Osteoblast (primary cell): ENCODE data around the gene CACNG5. TPM values are rescaled to one million over a fixed set of nuclear protein-coding genes. Genes with fewer than 3 reads are reported as not detected.
A peak's percentile ranks its signal among the peaks of the same experiment; 100 is the strongest.

ENCODE experiments used
- DNase-seq: peaks from one replicate; pipeline ENCODE4 v3.0.0; 2011; ENCODE audit warnings: low spot score, mixed read lengths; ENCODE audit not compliant: insufficient read length; ENCODE audit errors: missing footprints
- H2AFZ ChIP-seq: 2 replicates; pipeline ENCODE4 v1.6.0; 2011; ENCODE audit warnings: mild to moderate bottlenecking, low read length
- H3K27ac ChIP-seq: 2 replicates; pipeline ENCODE4 v1.5.1; 2011; ENCODE audit warnings: mild to moderate bottlenecking, low read depth, low read length, moderate library complexity
- H3K27me3 ChIP-seq: 2 replicates; pipeline ENCODE4 v1.6.0; 2012; ENCODE audit warnings: mild to moderate bottlenecking, control low read depth, inconsistent platforms, low read length, moderate library complexity; ENCODE audit not compliant: insufficient read depth
- H3K36me3 ChIP-seq: 2 replicates; pipeline ENCODE4 v1.5.1; 2011; ENCODE audit warnings: mild to moderate bottlenecking, low read length, control low read depth, moderate library complexity; ENCODE audit not compliant: insufficient read depth
- H3K4me1 ChIP-seq: 2 replicates; pipeline ENCODE4 v1.5.1; 2011; ENCODE audit warnings: mild to moderate bottlenecking, low read length, control low read depth, moderate library complexity; ENCODE audit not compliant: insufficient read depth
- H3K4me2 ChIP-seq: 2 replicates; pipeline ENCODE4 v1.6.0; 2011; ENCODE audit warnings: mild to moderate bottlenecking, low read length; ENCODE audit not compliant: insufficient read depth
- H3K4me3 ChIP-seq: fragments of 200-600 bp; sonication (generic); 3 replicates; pipeline ENCODE4 v1.5.1; 2012; ENCODE audit warnings: mild to moderate bottlenecking, low read length, inconsistent platforms; ENCODE audit not compliant: insufficient read depth
- H3K79me2 ChIP-seq: 2 replicates; pipeline ENCODE4 v1.6.0; 2012; ENCODE audit warnings: mild to moderate bottlenecking, low read length, control low read depth, inconsistent platforms; ENCODE audit not compliant: insufficient read depth
- H3K9me3 ChIP-seq: 2 replicates; pipeline ENCODE4 v1.5.1; 2011; ENCODE audit warnings: low read depth, low read length, control low read depth
- H4K20me1 ChIP-seq: 2 replicates; pipeline ENCODE4 v1.6.0; 2012; ENCODE audit warnings: mild to moderate bottlenecking, low read length, control low read depth; ENCODE audit not compliant: insufficient read depth
- total RNA-seq: library from RNA; depleted of rRNA; stranded (reverse); fragments of >200 nt; gene quantifications from 2 replicates; pipeline ENCODE4 v1.2.3, GENCODE V29; 2012
- TF ChIP-seq, protein P1 (sequence below): IDR thresholded peaks from 2 replicates; pipeline ENCODE4 v1.5.1; 2011; ENCODE audit warnings: mild to moderate bottlenecking, low read depth, low read length, moderate library complexity; ENCODE audit errors: extremely low read depth

The CACNG5 gene
- total RNA-seq, 1 donor, result not detected

GRCh38 chr17:66910651-66911285 is 75.9 kb downstream of the CACNG5 start:
- no peak overlapping the region for H3K4me3 ChIP-seq
- H4K20me1 ChIP-seq, result no peaks in the 10 kb centered on the region
- no peaks in the 10 kb centered on the region for H3K4me1 ChIP-seq
- no peak overlapping the region for H3K27ac ChIP-seq
- H3K36me3 ChIP-seq, result no peaks in the 10 kb centered on the region
- peaks cover 12% of the 10 kb centered on the region for H3K27me3 ChIP-seq
- DNase-seq, result no peak
- no peak overlapping the region for H3K4me2 ChIP-seq
- H3K79me2 ChIP-seq, result no peaks in the 10 kb centered on the region
- H3K9me3 ChIP-seq, result no peaks in the 10 kb centered on the region
- TF ChIP-seq, protein P1, sequence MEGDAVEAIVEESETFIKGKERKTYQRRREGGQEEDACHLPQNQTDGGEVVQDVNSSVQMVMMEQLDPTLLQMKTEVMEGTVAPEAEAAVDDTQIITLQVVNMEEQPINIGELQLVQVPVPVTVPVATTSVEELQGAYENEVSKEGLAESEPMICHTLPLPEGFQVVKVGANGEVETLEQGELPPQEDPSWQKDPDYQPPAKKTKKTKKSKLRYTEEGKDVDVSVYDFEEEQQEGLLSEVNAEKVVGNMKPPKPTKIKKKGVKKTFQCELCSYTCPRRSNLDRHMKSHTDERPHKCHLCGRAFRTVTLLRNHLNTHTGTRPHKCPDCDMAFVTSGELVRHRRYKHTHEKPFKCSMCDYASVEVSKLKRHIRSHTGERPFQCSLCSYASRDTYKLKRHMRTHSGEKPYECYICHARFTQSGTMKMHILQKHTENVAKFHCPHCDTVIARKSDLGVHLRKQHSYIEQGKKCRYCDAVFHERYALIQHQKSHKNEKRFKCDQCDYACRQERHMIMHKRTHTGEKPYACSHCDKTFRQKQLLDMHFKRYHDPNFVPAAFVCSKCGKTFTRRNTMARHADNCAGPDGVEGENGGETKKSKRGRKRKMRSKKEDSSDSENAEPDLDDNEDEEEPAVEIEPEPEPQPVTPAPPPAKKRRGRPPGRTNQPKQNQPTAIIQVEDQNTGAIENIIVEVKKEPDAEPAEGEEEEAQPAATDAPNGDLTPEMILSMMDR, result no peak
- no peak overlapping the region for H2AFZ ChIP-seq

DNA sequence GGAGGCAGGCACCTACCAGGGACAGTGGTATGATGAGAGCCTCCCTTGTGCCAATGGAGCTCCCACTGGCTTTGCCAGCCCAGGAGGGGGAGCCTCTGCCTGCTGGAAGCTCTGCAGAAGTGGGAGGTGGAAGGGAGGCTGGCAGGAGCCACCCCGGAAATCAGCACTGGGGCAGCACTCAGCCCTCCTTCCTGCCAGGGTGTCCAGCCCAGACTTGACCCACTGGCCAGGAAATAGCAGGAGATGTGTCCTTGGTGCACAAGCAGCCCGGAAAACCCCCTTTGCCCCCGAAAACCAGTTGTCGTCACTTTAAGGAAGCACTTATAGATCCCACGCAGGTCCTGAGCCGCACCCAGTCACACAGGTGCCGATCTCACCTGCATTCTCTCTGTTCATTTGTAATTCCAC is 80.3 kb downstream of the CACNG5 start:
- TF ChIP-seq, protein P1, result peak; percentile 48

DNA sequence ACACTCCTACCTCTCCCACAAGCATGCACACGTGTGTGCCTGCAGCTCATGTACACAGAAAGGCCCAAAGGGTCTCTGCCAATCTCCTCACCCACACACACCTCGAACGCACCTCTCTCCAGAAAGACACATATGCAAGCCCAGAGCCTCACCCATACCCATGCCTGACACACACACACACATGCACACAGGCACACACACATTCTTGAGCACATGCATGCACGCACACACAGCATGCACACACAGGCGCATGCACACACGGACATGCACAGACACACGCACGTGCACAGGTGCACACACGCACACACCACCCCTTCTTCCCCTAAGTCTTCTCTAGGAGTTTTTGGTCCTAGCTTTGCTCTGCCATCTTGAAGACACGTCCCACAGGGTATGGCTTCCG is 80.9 kb downstream of the CACNG5 start:
- TF ChIP-seq, protein P1, result no peak
- Histone ChIP-seq H3K27ac (no peak overlapping the region), H3K4me1 (no peaks in the 10 kb centered on the region), H3K9me3 (no peaks in the 10 kb centered on the region), H4K20me1 (no peaks in the 10 kb centered on the region), H3K36me3 (no peaks in the 10 kb centered on the region), H3K27me3 (peaks cover 17% of the 10 kb centered on the region), H3K79me2 (no peaks in the 10 kb centered on the region), H2AFZ (no peak overlapping the region), H3K4me3 (no peak overlapping the region), H3K4me2 (no peak overlapping the region)
- DNase-seq, result no peak

More for the DNA sequence above, 80.3 kb downstream of the CACNG5 start:
- no peak overlapping the region for H2AFZ ChIP-seq
- H3K27me3 ChIP-seq, result peaks cover 20% of the 10 kb centered on the region
- no peak overlapping the region for H3K4me2 ChIP-seq
- no peaks in the 10 kb centered on the region for H3K4me1 ChIP-seq
- no peaks in the 10 kb centered on the region for H4K20me1 ChIP-seq
- no peaks in the 10 kb centered on the region for H3K9me3 ChIP-seq
- H3K4me3 ChIP-seq, result no peak overlapping the region
- H3K36me3 ChIP-seq, result no peaks in the 10 kb centered on the region
- DNase-seq, result no peak
- H3K79me2 ChIP-seq, result no peaks in the 10 kb centered on the region
- H3K27ac ChIP-seq, result no peak overlapping the region

- no peak overlapping the region for H3K4me2 ChIP-seq
- H3K36me3 ChIP-seq, result no peaks in the 10 kb centered on the region
- no peak overlapping the region for H3K27ac ChIP-seq
- H2AFZ ChIP-seq, result no peak overlapping the region
- H3K4me3 ChIP-seq, result no peak overlapping the region
- no peaks in the 10 kb centered on the region for H3K9me3 ChIP-seq
- peaks cover 15% of the 10 kb centered on the region for H3K27me3 ChIP-seq
- H3K4me1 ChIP-seq, result no peaks in the 10 kb centered on the region
- H3K79me2 ChIP-seq, result no peaks in the 10 kb centered on the region
- no peaks in the 10 kb centered on the region for H4K20me1 ChIP-seq
- DNase-seq, result no peak
- TF ChIP-seq, protein P1, result no peak
Measured at GRCh38 chr17:66916946-66917345, 82.0 kb downstream of the CACNG5 start.
